Left lung (tissue), 10 donors: Measurements from ENCODE around the gene BACE2. TPM values are rescaled to one million over a fixed set of nuclear protein-coding genes. Genes with fewer than 3 reads are reported as not detected.

ENCODE experiments used
- ATAC-seq: fragments of 200-7000 bp; cut with Tn5 transposase; one replicate; pipeline ENCODE4 v1.9.1; 2020; ENCODE audit warnings: moderate library complexity
- DNase-seq, 4 donors: peaks; one replicate each; pipeline ENCODE4 v3.0.0-alpha.2; 2013 to 2020
- H3K27ac ChIP-seq, 2 donors: fragments of 200-600 bp; sonication (generic) in 1 of 2; one replicate each; pipeline versions ENCODE4 v1.5.0 to v1.8.0; 2020 to 2021
- H3K27me3 ChIP-seq, 2 donors: fragments of 200-600 bp; sonication (generic) in 1 of 2; one replicate each; pipeline versions ENCODE4 v1.5.0 to v1.8.0; 2020 to 2021
- H3K36me3 ChIP-seq, 2 donors: fragments of 200-600 bp; sonication (generic) in 1 of 2; one replicate each; pipeline versions ENCODE4 v1.5.0 to v1.8.0; 2020 to 2021
- H3K4me1 ChIP-seq, 2 donors: fragments of 200-600 bp; one replicate each; pipeline ENCODE4 v1.8.0; 2021
- H3K4me3 ChIP-seq, 2 donors: fragments of 200-600 bp; sonication (generic) in 1 of 2; one replicate each; pipeline versions ENCODE4 v1.5.0 to v1.8.0; 2020 to 2021; ENCODE audit warnings: mild to moderate bottlenecking in 1 of 2
- H3K9me3 ChIP-seq, 2 donors: fragments of 200-600 bp; sonication (generic) in 1 of 2; one replicate each; pipeline versions ENCODE4 v1.5.0 to v1.8.0; 2020 to 2021
- CTCF ChIP-seq, 2 donors: fragments of 200-600 bp; sonication (generic) in 1 of 2; IDR thresholded peaks; one replicate each; pipeline versions ENCODE4 v1.5.0 to v1.8.0; 2021; ENCODE audit warnings: antibody characterized with exemption in 2 of 2
- intact Hi-C, 2 donors: fragments of 100-400 bp; cut with DNase I; formaldehyde crosslinking; loops; one replicate each; pipeline versions ENCODE4 v1.11.2 to v1.14.2; 2022
- polyA plus RNA-seq, 6 donors: library from polyadenylated mRNA; unstranded; fragments of 120-200 nt; gene quantifications; one replicate each; pipeline ENCODE4 v1.2.1, GENCODE V29; 2013; ENCODE audit not compliant: insufficient read length in 6 of 6
- total RNA-seq, 2 donors: library from RNA; stranded (reverse); fragmentation: NEBNext Ultra II Directional; extraction: Animal tissue kit (Norgen Biotek cat#: 25700); gene quantifications; one replicate each; pipeline ENCODE4 v1.2.1, GENCODE V29; 2021
- donor health status: DM: no; HTN: yes; CAD: no.
- donor health status: DM: no; HTN: no; CAD: no.

The BACE2 gene
- total and polyA plus RNA-seq, 8 donors = 29.2 to 44.6 (median 35.0) TPM

DNA sequence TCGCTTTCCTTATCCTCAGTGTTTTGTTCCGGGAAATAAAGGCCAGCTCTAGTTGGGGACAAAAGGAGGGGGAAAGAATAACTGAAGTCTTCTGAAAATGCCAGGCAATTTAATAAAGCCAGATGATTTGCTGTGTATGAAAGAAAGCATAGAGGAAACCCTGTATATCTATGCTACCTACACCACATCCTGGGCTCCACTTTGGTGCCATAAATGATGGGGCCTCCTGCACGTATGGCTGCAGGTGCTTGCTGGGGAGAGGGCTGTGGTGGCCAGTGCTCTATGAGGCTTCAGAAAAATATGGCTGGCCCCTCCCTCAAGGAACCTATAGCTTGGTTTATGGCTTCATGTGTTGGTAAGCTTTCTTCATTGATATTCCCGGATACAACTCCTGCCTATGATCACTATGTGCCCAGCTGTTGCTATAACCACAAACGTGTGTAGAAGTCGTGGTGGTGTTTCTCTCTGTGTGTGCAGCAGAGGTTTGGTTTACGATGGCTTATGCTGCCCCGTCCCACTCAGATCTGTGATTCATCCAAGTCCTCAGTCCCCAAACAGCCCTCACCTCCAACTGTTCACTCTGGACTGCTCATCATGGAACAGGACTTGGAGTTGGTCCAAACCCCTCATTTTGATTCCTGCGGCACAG lies 59.5 kb downstream of the BACE2 start:
- no peak for ATAC-seq
- TF ChIP-seq CTCF (IDR thresholded peaks at IDR 0.05) = no peak
- H3K36me3 ChIP-seq = no peaks in the 10 kb centered on the region
- H3K27me3 ChIP-seq = no peaks in the 10 kb centered on the region
- H3K4me3 ChIP-seq = no peak overlapping the region
- H3K4me1 ChIP-seq = no peaks in the 10 kb centered on the region
- intact Hi-C loops = no loop called here
- H3K27ac ChIP-seq = no peak overlapping the region
- H3K9me3 ChIP-seq = no peaks in the 10 kb centered on the region
- no peak for DNase-seq

DNA sequence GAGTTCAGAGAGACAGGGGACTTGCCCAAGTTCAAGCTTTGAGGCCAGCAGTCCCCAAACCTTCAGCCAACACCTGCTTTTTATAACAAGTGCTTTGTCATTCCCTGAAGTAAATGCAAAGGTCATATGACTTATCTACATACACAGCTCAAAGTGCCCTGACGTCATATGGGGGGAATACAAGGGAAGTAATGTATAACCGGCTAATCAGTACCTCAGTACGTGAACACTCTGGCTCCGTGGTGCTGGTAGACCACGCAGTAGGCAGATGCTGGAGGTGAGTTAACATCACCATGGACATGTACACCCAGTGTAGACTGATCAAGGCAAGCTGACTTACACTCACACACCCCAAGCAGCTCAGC lies 60.0 kb downstream of the BACE2 start:
- TF ChIP-seq CTCF (IDR thresholded peaks at IDR 0.05) = no peak
- no peaks in the 10 kb centered on the region for H3K36me3 ChIP-seq
- no peak overlapping the region for H3K27ac ChIP-seq
- H3K9me3 ChIP-seq = no peaks in the 10 kb centered on the region
- DNase-seq (no peak), ATAC-seq (no peak)
- intact Hi-C loops = no loop called here
- no peaks in the 10 kb centered on the region for H3K27me3 ChIP-seq
- no peak overlapping the region for H3K4me3 ChIP-seq
- no peaks in the 10 kb centered on the region for H3K4me1 ChIP-seq

- Histone ChIP-seq H3K4me1 (no peaks in the 10 kb centered on the region), H3K36me3 (no peaks in the 10 kb centered on the region), H3K27ac (no peak overlapping the region), H3K4me3 (no peak overlapping the region), H3K9me3 (no peaks in the 10 kb centered on the region), H3K27me3 (no peaks in the 10 kb centered on the region)
- no peak for TF ChIP-seq CTCF (IDR thresholded peaks at IDR 0.05)
- intact Hi-C loops = no loop called here
- no peak for ATAC-seq
- no peak for DNase-seq
These were observed 60.5 kb downstream of the BACE2 start for GRCh38 chr21:41228492-41228891.

- TF ChIP-seq CTCF (IDR thresholded peaks at IDR 0.05) = no peak
- intact Hi-C loops = no loop called here
- Histone ChIP-seq H3K4me1 (no peaks in the 10 kb centered on the region), H3K27ac (no peak overlapping the region), H3K36me3 (no peaks in the 10 kb centered on the region), H3K27me3 (no peaks in the 10 kb centered on the region), H3K9me3 (no peaks in the 10 kb centered on the region), H3K4me3 (no peak overlapping the region)
- ATAC-seq (no peak), DNase-seq (no peak)
These were observed 61.0 kb downstream of the BACE2 start for GRCh38 chr21:41228958-41229357.

- ATAC-seq (no peak), DNase-seq (no peak)
- H3K27ac ChIP-seq = no peak overlapping the region
- no peak for TF ChIP-seq CTCF (IDR thresholded peaks at IDR 0.05)
- intact Hi-C loops = no loop called here
- H3K4me1 ChIP-seq = no peaks in the 10 kb centered on the region
- no peaks in the 10 kb centered on the region for H3K36me3 ChIP-seq
- no peaks in the 10 kb centered on the region for H3K27me3 ChIP-seq
- H3K9me3 ChIP-seq = no peaks in the 10 kb centered on the region
- H3K4me3 ChIP-seq = no peak overlapping the region
These were observed 61.7 kb downstream of the BACE2 start for GRCh38 chr21:41229509-41230248.
